Natural killer cell treated with Interleukin-12 subunit alpha and Interleukin-12 subunit beta and Interleukin-15 and Interleukin-18, amount 100 ng/mL, for 72 hours (primary cell): ENCODE measurements around the gene DPP6. TPM values are rescaled to one million over a fixed set of nuclear protein-coding genes. Genes with fewer than 3 reads are reported as not detected.

Source experiments
- ATAC-seq, 2 donors: fragments of 150-1000 bp; cut with Tn5 transposase in 1 of 2; sonication (Bioruptor Pico), chemical (Tn5 transposase) in 1 of 2; 2 replicates each; pipeline ENCODE4 v1.10.0; 2021
- DNase-seq: peaks from one replicate; pipeline ENCODE4 v3.0.0; 2022; ENCODE audit warnings: low spot score
- H3K27ac Mint-ChIP-seq, 2 donors: 1 replicate in 1 of 2; 2 replicates in 1 of 2; pipeline ENCODE4 v1.8.0; 2022; ENCODE audit warnings: mixed read lengths in 2 of 2, mild to moderate bottlenecking in 1 of 2, moderate library complexity in 1 of 2
- H3K27me3 Mint-ChIP-seq, 2 donors: 1 replicate in 1 of 2; 2 replicates in 1 of 2; pipeline ENCODE4 v1.8.0; 2022; ENCODE audit warnings: mixed read lengths in 2 of 2
- H3K36me3 Mint-ChIP-seq: one replicate; pipeline ENCODE4 v1.8.0; 2022; ENCODE audit warnings: mixed read lengths
- H3K4me1 Mint-ChIP-seq, 2 donors: 1 replicate in 1 of 2; 2 replicates in 1 of 2; pipeline ENCODE4 v1.8.0; 2022; ENCODE audit warnings: low read depth in 2 of 2, mixed read lengths in 2 of 2, mild to moderate bottlenecking in 1 of 2
- H3K4me3 Mint-ChIP-seq: one replicate; pipeline ENCODE4 v1.8.0; 2022; ENCODE audit warnings: mixed read lengths
- H3K9me3 Mint-ChIP-seq: 2 replicates; pipeline ENCODE4 v1.8.0; 2022; ENCODE audit warnings: mixed read lengths
- total RNA-seq, 2 donors: library from RNA; stranded (reverse); gene quantifications; one replicate each; pipeline ENCODE4 v1.2.3, GENCODE V29; 2022

The DPP6 gene
- total RNA-seq, 2 donors from 2014 or later, result not detected

DNA sequence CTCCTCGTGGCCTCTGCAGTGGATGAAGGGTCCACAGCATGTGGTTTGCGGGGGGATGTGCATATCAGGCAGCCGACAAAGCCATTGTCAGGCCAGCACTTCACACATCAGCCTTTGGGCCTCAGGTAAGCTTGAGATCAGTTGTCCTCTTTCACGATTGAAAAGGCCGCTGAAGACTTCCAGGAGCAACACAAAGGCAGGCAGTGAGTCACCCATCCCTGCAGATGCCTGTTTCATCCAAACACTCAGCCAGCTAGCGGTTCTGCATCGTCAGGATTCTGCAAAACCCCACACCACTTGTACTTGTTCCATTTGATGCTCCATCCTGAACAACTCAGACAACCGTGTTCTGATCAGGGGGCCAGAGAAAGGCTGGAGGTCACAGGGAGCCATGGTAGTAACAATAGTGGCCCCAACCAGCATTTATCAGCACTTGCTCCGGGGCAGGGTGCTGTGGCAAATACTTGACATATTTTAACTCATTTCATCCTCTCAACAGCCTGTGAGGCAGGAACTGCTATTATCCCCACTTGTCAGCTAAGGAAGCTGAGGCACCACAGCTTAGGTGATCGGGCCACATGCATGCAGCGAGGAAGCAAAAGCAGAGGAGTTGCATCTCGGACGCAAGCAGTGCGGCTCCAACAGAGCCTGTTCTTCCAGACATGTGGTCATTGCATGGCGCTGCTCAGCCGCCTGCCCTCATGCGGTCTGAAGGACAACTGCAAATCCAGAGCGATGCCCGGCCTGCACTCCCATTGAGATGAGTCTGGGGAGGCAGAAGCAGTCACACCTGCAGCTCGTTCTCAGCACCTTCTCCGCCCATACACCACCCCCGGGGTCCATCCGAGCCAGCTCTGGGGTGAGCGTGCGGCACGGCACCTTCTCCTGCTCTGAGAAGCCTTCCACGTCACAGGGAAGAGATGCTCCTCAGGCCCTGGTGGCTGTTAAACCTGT lies 805.8 kb downstream of the DPP6 start:
- Mint-ChIP-seq H3K4me1 (no peaks in the 10 kb centered on the region), H3K4me3 (no peak overlapping the region), H3K36me3 (no peaks in the 10 kb centered on the region), H3K27me3 (no peaks in the 10 kb centered on the region), H3K9me3 (no peaks in the 10 kb centered on the region), H3K27ac (no peak overlapping the region)
- ATAC-seq, result no peak
- DNase-seq, result no peak

DNA sequence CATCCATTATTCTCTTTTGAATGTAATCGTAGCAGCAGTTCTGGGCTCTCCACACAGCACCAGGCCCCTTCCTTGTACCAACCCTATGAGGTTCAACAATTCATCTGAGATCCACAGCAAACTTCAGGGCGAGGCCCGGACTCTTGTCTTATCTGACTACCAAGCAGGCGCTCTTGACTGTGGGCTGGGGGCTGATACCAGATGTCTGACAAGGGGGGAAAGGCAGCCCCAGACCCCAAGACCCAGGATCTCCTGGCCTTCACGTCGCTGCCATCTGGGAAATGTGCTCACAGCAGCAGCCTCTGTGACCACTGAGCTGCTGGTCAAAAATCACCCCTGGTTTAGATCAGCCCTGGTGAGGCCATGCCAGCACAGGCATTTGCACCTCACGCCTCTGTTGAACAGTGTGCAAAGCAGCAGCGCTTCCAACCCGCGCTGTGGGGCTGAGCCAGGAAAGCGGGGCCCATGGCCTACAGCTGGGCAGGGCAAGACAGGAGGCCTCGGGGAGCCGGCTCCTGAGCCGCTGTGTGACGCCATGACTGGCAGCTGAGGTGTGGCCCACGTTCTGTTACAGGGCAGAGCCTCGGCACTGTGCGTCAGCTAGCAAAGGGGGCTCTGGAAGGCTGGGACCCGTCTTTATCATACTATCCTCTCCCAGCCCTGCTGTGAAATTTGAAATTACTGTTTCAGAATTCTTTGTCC lies 806.8 kb downstream of the DPP6 start:
- Mint-ChIP-seq H3K27ac (no peak overlapping the region), H3K9me3 (no peaks in the 10 kb centered on the region), H3K36me3 (no peaks in the 10 kb centered on the region), H3K27me3 (no peaks in the 10 kb centered on the region), H3K4me3 (no peak overlapping the region), H3K4me1 (no peaks in the 10 kb centered on the region)
- DNase-seq, result no peak
- ATAC-seq, result peak in 1 of 2 donors; percentile 21

DNA sequence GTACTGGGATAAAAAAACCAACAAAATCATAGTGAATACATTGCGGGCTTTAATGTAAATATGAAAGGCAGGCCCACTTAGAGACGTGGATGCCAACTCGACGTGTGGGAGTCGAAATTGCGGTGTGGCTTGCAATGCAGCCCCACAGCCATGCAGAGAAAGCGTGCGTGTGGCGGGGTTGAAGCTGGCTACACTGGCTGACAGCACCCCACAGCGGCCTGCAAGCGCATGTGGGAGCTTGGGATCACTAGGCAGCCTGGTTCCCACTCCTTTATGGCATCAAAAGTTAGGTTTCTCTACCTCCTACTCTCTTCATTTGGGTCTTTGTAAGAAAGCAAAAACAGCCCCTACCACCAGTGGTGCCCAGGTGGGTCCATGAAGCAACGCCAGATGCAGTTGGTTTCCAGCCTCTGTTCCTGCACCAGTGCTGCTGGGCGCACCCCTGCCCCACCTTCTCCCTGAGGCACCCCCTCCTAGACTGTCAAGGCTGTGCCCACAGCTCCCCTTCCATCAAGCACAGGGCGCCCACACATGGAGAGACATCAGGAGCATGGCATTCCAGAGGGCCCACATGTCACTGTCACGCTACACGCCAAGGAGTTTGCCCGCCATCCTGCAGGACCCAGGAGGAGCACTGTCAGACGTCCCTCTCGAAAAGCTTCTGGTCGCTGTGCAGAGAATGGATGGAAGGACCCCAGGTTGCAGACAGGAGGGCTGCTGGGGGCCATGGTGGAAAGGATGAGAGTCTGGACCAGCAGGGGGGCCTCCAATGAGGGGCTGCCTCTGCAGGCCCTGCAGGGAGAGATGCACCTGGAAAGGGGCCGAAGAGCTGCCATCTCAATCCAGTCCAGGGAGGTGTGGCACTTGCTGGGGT lies 807.8 kb downstream of the DPP6 start:
- Mint-ChIP-seq H3K4me1 (no peaks in the 10 kb centered on the region), H3K27ac (no peak overlapping the region), H3K27me3 (no peaks in the 10 kb centered on the region), H3K36me3 (no peaks in the 10 kb centered on the region), H3K9me3 (no peaks in the 10 kb centered on the region), H3K4me3 (no peak overlapping the region)
- DNase-seq (no peak), ATAC-seq (no peak)

DNA sequence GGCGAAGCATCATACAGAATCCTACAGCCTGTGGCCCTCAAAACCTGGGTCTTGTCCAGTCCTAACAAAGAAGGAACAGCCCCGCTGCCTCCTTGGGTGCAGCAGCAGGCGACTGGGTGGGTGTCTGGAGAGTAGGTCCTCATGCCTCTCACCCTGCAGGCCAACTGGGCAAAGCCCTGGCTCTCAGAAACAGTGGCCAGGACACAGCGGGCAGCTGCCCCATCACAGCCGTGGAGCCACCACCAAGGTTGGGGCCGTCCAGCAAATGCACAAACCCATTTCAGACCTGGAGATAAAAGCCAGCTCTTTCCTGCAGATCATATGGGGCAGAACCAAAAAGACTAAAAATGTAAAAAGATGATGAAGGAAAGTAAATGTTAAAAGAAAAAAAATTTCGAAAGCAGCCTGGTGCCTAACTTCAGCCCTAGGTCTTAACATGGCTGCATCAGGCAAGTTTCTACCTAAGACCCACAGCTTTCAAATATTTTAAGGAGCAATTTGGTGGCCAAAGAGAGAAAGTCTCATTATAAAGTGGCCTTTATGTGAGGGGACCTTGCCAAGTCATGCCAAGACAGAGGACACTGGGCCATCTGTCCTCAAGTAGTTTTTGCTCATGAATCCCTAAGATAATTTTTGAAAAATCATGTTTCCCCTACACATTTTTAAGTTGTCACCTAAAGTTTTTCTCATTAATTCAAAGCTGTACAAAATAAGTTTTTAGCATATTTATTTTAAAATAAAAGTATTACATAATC lies 808.6 kb downstream of the DPP6 start:
- Mint-ChIP-seq H3K27me3 (no peaks in the 10 kb centered on the region), H3K36me3 (no peaks in the 10 kb centered on the region), H3K4me1 (no peaks in the 10 kb centered on the region), H3K4me3 (no peak overlapping the region), H3K27ac (no peak overlapping the region), H3K9me3 (no peaks in the 10 kb centered on the region)
- no peak for DNase-seq
- no peak for ATAC-seq

DNA sequence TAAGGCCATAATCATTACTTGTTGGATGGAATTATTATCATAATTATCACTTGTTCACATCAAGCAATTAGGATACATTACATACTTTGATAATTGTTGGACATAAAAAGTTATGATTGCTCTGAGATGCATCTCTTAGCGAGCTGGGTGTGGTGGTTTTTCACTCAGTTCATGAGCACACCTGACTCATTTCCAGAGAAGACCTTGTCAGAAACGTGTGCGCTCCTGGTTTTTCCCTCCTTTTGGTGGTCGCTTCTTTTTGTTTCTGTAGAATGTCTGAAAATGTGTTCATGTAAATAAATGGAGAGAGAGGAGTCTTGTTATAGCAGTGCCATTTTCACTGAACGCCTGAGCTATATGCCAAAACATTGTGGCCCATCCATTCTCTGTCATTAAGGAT lies 809.4 kb downstream of the DPP6 start:
- Mint-ChIP-seq H3K27ac (no peak overlapping the region), H3K27me3 (peaks cover 0 to 2% of the 10 kb centered on the region in 2 donors), H3K36me3 (no peaks in the 10 kb centered on the region), H3K4me3 (no peak overlapping the region), H3K4me1 (no peaks in the 10 kb centered on the region), H3K9me3 (no peaks in the 10 kb centered on the region)
- ATAC-seq (no peak), DNase-seq (no peak)

DNA sequence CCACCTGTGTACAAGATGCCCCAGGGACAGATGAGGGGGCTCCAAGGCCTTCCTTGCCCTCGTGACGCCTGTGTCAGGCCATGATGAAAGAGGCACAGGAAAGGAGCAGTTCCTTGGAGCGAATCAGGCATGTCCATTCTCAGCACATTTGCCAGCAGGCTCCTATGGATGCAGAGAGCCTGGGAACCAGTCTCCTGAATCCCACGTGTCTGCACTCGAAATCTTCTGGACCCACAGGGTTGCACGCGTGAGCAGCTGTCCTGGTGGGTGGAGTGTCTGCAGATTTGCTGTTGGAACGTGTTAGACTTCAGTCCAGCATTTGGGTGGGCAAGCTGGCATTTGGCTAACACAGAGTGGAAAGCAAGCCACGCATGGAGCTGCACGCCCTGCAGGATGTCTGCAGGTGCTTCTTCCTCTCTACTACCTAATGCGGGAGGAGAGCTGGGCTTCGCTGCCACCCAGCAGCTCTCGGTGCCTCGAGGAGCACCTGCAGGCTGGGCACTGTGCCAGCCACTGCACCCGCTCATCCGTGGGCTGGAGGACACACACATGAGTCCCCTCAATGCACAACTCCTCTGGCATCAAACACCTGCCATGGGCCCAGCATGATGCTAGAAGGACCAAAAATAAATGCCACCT lies 810.1 kb downstream of the DPP6 start:
- Mint-ChIP-seq H3K27ac (no peak overlapping the region), H3K27me3 (peaks cover 3 to 9% of the 10 kb centered on the region in 2 donors), H3K9me3 (no peaks in the 10 kb centered on the region), H3K4me3 (no peak overlapping the region), H3K4me1 (no peaks in the 10 kb centered on the region), H3K36me3 (no peaks in the 10 kb centered on the region)
- ATAC-seq (no peak), DNase-seq (no peak)

DNA sequence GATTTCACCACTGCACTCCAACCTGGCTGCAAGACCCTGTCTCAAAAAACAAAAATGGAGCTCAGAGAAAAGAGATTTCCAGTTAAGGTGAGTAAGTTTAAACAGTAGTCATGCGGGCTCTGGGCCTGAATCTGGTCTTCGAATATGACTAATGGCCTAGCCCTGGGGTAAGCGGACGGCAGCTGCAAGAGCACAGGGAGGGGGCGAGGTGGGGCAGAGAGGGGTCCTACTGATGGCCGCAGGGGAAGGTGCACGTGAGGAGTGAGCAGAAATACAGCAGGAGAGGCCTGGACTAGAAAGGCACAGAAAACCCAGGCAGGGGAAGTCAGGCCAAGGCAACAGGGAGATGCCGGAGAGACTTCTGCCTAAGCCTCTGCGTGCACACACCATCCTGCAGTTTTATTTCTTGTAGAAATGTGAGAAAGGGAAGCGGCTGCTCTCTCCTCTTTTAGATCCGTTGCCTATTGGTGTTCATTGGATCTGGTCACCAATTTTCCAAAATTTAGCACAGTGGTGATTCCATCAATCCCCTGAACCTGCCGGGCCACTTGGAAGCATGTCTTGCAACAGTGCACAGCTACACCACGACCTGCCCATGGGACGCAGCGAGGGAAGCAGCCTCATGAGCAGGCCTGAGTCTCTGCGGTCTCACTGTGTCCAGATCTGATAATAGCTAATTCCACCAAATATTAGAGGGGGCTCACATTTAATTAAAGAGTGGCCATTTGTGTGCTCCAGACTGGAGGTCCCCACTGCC lies 811.7 kb downstream of the DPP6 start:
- H3K27ac Mint-ChIP-seq, result no peak overlapping the region
- DNase-seq (no peak), ATAC-seq (no peak)
- no peaks in the 10 kb centered on the region for H3K4me1 Mint-ChIP-seq
- H3K36me3 Mint-ChIP-seq, result no peaks in the 10 kb centered on the region
- no peak overlapping the region for H3K4me3 Mint-ChIP-seq
- peaks cover 8 to 19% of the 10 kb centered on the region in 2 donors for H3K27me3 Mint-ChIP-seq
- H3K9me3 Mint-ChIP-seq, result no peaks in the 10 kb centered on the region

DNA sequence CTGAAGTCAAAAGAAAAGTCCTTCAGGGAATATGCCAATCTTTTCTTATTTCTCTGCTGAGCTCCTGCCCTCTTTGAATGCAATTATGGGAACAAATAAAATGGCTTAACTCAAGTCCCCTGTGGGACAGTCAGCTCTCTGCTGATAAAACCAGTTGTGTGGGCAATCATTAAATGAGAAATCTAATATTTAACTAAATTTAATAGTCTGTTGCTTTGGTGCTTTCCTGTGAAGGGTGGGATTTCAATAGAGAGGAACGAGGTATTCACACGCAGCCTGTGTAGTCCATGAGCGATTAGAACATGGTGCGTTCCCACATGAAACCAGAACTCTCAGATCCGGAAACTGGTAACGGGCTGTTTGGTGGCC lies 812.3 kb downstream of the DPP6 start:
- Mint-ChIP-seq H3K4me3 (no peak overlapping the region), H3K36me3 (no peaks in the 10 kb centered on the region), H3K27me3 (peaks cover 12 to 23% of the 10 kb centered on the region in 2 donors), H3K27ac (no peak overlapping the region), H3K4me1 (no peaks in the 10 kb centered on the region), H3K9me3 (no peaks in the 10 kb centered on the region)
- no peak for ATAC-seq
- DNase-seq, result no peak

DNA sequence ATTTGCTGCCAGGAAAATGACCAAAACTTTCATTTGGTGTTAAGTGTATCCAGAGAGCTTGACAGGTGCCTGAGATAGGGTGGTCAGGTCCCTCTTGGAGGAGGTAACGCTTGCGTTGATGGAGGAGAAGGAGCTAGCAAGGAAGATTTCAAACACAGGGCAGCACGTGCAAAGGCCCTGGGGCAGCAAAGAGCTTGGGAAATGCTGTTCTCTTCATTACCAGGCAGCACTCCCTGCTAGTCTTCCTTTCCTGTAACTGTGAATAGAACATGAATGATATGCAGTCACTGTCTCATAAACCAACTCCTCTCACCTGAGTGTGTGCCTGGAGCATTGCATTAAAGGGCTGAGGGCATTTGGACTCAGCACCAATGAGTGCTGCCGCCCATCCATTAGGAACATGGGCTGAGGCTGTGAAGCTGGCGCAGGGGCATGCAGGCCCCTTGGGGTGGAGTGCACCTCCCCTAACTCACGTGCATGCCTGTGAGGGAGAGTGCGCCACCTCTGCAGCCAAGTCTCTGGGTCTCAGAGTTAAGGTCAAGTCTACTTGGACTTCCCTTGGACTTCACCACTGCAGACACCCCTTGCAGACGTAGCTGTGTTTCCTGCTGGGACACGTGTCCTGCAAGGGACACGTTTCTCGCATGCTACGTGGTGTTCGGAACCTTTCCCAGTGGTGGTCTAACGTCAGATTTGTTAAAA lies 813.9 kb downstream of the DPP6 start:
- ATAC-seq (no peak), DNase-seq (no peak)
- Mint-ChIP-seq H3K27me3 (peaks cover 12 to 23% of the 10 kb centered on the region in 2 donors), H3K9me3 (no peaks in the 10 kb centered on the region), H3K4me3 (no peak overlapping the region), H3K36me3 (no peaks in the 10 kb centered on the region), H3K27ac (no peak overlapping the region), H3K4me1 (no peaks in the 10 kb centered on the region)

DNA sequence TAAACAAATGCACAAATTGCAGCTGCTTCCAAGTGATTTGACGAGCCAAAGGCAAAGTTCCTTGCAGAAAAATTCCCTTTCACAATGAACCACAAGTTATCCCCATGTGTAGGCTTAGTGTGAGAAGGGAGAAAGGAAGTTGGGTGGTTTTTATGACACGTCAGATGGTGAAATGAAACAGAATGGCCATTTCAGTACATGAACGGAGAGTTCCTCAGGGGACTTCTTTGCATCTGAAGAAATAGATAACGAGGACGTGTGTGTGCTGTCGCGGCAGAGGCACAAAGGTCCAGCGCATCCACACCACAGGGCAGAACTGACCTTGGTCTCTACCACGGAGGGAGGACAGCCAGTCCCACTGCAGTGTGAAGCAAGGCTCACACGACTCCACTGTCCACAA lies 814.9 kb downstream of the DPP6 start:
- no peak for ATAC-seq

DNA sequence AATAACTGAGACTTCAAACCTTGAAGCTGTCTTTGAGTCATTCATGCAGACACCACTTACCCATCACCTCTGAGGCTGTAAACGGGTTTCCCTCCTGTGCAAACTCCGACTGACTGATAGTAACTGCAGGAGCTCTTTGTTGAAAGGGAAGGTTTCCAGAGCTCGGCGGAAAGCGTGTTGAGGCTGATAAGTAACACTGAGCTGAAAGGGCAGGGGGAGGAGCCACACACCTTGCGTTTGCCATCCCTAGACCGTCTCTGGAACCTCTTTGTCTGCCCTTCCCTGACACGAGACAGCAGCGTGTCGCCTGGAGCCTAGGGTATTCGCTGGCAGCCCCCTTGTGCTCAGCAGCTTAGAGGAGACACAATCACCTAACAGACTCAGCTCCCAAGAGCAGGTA lies 816.7 kb downstream of the DPP6 start:
- DNase-seq (no peak), ATAC-seq (no peak)
- Mint-ChIP-seq H3K4me1 (no peaks in the 10 kb centered on the region), H3K36me3 (no peaks in the 10 kb centered on the region), H3K27me3 (peaks cover 12 to 29% of the 10 kb centered on the region in 2 donors), H3K27ac (no peak overlapping the region), H3K4me3 (no peak overlapping the region), H3K9me3 (no peaks in the 10 kb centered on the region)

More for the DNA sequence above, 814.9 kb downstream of the DPP6 start:
- no peaks in the 10 kb centered on the region for H3K4me1 Mint-ChIP-seq
- H3K36me3 Mint-ChIP-seq, result no peaks in the 10 kb centered on the region
- no peaks in the 10 kb centered on the region for H3K9me3 Mint-ChIP-seq
- peaks cover 12 to 23% of the 10 kb centered on the region in 2 donors for H3K27me3 Mint-ChIP-seq
- no peak for DNase-seq
- no peak overlapping the region for H3K27ac Mint-ChIP-seq
- no peak overlapping the region for H3K4me3 Mint-ChIP-seq

DNA sequence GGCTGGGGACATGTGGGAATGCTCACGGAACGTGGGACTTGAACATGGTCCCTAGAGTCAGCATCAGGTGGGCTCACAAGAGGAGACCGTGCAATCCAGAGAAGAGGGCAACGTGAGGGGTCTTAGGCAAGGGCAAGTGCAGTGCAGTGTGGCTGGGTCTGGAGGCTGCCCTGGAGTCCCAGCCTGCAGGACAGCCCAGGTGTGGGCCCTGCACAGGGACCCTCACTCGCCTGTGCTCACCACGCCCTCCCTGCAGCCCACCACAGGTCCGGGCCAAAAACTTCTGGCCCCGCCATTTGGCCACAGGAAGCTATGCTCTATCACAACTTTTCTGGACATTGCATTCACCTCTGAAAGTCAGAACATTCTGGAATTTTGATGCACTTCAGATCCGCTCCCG lies 817.2 kb downstream of the DPP6 start:
- Mint-ChIP-seq H3K9me3 (no peaks in the 10 kb centered on the region), H3K27me3 (peaks cover 12 to 33% of the 10 kb centered on the region in 2 donors), H3K36me3 (no peaks in the 10 kb centered on the region), H3K4me1 (no peaks in the 10 kb centered on the region), H3K27ac (no peak overlapping the region), H3K4me3 (no peak overlapping the region)
- DNase-seq (no peak), ATAC-seq (no peak)
